ENCODE data around the gene PELI3.

The PELI3 gene

DNA sequence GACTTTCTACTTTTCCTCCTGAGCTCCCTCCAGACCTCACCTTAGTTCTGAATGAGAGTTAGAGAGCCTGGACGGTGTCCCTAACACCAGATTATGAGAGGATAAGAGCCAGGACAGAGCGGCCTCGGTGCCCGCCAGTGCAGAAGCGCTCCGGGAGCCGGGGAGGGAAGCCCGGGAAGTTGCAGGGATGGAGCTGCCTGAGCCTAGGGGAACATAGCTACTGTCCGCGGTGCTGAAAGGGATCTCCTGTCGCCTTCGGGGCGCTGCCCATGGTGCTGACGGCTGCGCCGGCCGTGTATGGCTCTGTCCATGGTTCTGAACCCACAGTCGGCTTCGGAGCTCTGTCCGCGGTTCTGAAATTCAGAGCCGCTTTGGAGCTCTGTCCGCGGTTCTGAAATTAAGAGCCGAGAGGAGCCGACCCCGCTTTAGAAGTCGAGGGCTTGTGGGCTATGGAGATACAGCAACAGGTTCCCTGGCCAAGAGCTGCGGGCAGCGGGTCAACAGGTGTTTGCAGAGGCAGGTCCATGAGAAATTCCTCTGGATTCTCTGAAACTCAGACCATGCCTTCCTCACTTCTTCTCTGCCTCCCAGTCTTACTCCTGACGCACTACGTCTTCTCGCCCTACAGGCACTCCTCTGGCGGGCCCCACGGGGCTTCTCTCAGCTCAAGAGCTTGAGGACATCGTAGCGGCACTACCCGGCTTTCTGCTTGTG lies 45.1 kb upstream of the PELI3 start:
- TF ChIP-seq, protein P1, sequence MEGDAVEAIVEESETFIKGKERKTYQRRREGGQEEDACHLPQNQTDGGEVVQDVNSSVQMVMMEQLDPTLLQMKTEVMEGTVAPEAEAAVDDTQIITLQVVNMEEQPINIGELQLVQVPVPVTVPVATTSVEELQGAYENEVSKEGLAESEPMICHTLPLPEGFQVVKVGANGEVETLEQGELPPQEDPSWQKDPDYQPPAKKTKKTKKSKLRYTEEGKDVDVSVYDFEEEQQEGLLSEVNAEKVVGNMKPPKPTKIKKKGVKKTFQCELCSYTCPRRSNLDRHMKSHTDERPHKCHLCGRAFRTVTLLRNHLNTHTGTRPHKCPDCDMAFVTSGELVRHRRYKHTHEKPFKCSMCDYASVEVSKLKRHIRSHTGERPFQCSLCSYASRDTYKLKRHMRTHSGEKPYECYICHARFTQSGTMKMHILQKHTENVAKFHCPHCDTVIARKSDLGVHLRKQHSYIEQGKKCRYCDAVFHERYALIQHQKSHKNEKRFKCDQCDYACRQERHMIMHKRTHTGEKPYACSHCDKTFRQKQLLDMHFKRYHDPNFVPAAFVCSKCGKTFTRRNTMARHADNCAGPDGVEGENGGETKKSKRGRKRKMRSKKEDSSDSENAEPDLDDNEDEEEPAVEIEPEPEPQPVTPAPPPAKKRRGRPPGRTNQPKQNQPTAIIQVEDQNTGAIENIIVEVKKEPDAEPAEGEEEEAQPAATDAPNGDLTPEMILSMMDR (IDR thresholded peaks at IDR 0.05) = no peak

DNA sequence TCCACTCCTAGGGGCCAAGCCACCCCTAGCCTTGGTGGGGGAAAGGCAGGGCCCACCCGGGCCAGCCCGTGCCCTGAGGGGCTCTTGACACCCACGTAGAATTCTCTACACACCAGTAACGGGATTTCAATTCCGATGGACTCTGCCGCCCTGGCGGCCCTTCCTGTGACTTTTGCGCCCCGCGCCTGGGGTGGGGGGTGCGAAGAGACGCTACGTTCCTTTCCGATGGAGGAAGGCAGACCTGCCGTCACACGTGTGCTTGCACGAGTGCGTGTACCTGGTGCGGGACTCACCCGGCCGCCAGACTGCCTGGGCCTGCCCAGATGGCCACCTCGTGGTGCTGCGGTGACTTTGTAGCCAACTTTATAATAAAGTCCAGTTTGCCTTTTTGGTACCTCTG lies 40.4 kb upstream of the PELI3 start:
- TF ChIP-seq, protein P1 (IDR thresholded peaks at IDR 0.05) = no peak

DNA sequence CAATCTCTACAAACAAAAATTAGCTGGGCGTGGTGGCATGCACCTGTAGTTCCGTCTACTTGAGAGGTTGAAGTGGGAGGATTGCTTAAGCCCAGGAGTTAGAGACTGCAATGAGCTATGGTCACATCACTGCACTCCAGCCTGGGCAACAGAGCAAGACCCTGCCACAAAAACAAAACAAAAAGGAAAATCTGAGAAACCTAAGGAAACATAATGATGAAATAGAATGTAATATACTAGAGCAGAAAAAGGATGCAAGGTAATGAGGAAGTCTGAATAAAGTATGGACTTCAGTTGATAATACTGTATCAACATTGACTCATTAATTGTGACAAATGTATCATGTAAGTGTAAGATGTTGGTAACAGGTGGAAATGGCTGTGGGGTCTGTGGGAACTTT lies 37.8 kb upstream of the PELI3 start:
- TF ChIP-seq, protein P1 (IDR thresholded peaks at IDR 0.05) = no peak

DNA sequence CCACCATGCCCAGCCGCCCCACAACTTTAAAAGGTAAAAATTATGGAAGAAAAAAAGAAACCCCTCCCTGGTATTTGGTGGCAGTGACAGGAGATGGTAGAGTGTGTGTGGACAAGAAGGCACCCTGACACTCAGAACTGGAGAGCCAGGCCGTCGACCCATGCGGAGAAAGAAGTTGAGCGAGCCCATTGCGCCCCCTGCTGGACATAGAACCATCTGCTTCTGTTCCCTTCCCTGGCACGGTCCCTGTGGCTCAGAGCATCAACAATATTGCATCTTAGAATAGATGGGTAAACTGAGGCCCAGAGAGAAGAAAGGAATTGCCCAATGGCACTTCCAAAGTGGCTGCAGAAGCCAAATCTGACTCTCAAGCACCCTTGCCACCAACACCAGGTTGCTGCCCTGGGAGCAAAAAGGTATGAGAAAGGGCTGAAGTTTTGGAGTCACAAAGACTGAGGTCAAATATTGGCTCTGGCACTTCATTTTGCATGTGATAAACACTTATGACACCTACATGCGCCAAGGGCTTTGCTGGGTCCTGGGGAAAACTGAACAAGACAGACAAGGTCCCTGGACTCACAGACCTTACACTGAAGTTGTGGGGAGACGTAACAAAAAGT lies 36.6 kb upstream of the PELI3 start:
- TF ChIP-seq, protein P1 (IDR thresholded peaks at IDR 0.05) = peak; percentile 94

DNA sequence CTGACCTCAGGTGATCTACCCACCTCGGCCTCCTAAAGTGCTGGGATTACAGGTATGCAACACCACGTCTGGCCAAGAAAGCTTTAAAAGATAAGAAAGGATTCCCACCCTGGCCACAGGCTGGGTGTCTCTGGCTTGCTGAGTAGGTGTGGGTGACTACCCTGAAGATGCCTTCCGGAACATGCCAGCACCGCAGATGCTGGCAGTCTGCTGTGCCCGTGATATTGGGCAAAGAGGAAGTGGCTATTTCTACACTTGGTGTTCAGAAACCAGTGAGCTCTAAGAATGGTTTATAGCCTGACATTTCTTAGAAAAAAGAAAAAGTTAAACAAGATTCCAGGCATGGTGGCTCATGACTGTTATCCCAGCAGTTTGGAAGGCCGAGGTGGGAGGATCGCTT lies 34.1 kb upstream of the PELI3 start:
- TF ChIP-seq, protein P1 (IDR thresholded peaks at IDR 0.05) = no peak

DNA sequence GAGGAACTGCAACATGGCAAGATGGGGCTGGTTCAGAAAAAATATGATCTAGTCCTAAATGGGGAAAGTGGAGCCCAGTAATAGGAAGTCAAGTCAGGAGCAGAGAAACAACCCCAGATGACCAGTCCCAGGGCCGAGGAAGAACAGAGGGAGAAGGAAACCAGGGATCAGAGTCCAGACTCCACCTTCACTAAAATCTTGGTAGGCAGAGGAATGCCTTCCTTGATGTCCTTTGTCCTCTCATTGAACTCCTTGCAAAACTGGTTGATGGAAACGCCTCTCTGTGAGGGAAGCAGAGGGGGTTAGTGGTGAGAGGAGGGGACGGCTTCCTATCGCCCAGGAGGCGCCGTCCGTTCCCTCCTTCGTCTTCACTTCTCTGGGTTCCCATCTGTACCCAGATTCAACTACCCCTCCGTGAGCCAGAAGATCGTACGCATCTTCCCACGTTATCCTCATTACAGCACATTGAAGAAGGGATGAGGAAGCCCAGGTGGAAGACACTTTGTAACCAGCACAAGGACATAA lies 28.7 kb upstream of the PELI3 start:
- TF ChIP-seq, protein P1 (IDR thresholded peaks at IDR 0.05) = no peak

DNA sequence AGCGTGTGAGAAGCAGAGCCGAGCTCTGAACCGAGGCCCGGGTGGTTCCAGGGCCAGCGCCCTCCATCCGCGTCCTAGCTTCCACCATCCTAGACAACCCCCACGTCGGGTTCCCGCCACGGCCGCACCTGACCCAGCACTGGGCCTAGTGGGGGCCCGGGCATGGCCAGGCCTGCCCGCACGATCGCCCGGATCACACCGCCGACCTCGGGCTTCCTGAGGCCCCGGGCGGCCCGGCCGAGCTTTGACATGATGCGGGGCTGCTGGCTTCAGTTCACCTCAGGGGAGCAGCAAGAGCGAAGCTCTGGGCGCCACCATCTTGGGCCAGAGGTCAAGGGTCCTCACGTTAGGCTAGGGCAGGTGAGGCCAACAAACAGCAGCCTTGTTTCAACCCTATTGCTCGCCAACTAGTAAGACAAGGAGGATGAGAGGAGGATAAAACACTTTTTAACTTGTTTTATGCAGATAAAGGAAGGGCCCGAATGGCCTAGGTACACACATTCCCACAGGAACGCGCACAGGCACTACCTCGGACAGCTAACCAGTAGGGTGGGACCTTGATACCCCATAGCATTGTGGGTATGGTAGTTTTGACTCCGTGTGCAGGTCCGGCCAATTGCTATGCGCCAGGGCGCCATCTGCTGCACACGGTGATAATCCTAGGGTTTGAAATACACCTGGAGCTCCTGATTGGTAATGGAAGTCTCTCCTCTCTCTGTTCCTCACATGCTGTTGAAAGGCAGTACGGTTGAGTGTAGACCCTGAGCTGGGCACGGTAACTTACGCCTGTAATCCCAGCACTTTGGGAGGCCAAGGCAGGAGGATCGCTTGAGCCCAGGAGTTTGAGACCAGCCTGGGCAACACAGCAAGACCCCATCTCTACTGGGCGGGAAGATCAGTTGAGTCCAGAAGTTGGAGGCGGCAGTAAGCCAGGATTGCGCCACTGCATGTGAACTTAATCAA lies 27.9 kb upstream of the PELI3 start, which contains the start of gene MRPL11:
Gene MRPL11 (minus strand): TSS at position 345 of the 963 bp plus-strand sequence. CDS start 94 bp downstream, at position 251.
- TF ChIP-seq, protein P1 (IDR thresholded peaks at IDR 0.05) = peak; percentile 78

Data from LNCAP (cell line).